Activated T-helper 17 cell treated with anti-CD3 and anti-CD28 coated beads, Interleukin-2, amount 50 U/mL, for 72 hours (primary cell): ENCODE measurements around the gene ICAM1. TPM values are rescaled to one million over a fixed set of nuclear protein-coding genes. Genes with fewer than 3 reads are reported as not detected.
A peak's percentile ranks its signal among the peaks of the same experiment; 100 is the strongest.

Source experiments
- ATAC-seq: fragments of 150-1000 bp; cut with Tn5 transposase; replicated peaks from 2 replicates; pipeline ENCODE4 v1.10.0; 2021; ENCODE audit warnings: mild to moderate bottlenecking, moderate library complexity
- H3K27ac Mint-ChIP-seq: one replicate; pipeline ENCODE4 v1.8.0; 2022; ENCODE audit warnings: mixed read lengths
- H3K27me3 Mint-ChIP-seq: one replicate; pipeline ENCODE4 v1.8.0; 2022; ENCODE audit warnings: mixed read lengths
- H3K36me3 Mint-ChIP-seq: one replicate; pipeline ENCODE4 v1.8.0; 2022; ENCODE audit warnings: low read depth, mild to moderate bottlenecking, mixed read lengths
- H3K4me1 Mint-ChIP-seq: one replicate; pipeline ENCODE4 v1.8.0; 2022; ENCODE audit warnings: mixed read lengths
- H3K4me3 Mint-ChIP-seq: one replicate; pipeline ENCODE4 v1.8.0; 2022; ENCODE audit warnings: mild to moderate bottlenecking, mixed read lengths
- H3K9me3 Mint-ChIP-seq: one replicate; pipeline ENCODE4 v1.8.0; 2022; ENCODE audit warnings: mixed read lengths
- total RNA-seq, 2 donors: library from RNA; stranded (reverse); gene quantifications; one replicate each; pipeline ENCODE4 v1.2.3, GENCODE V29; 2022

The ICAM1 gene, protein sequence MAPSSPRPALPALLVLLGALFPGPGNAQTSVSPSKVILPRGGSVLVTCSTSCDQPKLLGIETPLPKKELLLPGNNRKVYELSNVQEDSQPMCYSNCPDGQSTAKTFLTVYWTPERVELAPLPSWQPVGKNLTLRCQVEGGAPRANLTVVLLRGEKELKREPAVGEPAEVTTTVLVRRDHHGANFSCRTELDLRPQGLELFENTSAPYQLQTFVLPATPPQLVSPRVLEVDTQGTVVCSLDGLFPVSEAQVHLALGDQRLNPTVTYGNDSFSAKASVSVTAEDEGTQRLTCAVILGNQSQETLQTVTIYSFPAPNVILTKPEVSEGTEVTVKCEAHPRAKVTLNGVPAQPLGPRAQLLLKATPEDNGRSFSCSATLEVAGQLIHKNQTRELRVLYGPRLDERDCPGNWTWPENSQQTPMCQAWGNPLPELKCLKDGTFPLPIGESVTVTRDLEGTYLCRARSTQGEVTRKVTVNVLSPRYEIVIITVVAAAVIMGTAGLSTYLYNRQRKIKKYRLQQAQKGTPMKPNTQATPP
- 10 to 100 TPM; 47.8 to 88.5 TPM for total RNA-seq

GRCh38 chr19:10270616-10271394, at the start of gene ICAM1:
Gene ICAM1 (plus strand): TSS chr19:10271120. CDS start chr19:10271160, 40 bp downstream.
- Mint-ChIP-seq H3K27me3 (no peaks in the 10 kb centered on the region), H3K4me3 (peak within 1 kb of the TSS; percentile 89), H3K36me3 (peaks cover 60% of the 10 kb centered on the region), H3K27ac (peak within 1 kb of the TSS; percentile 89), H3K4me1 (peaks cover 10% of the 10 kb centered on the region), H3K9me3 (no peaks in the 10 kb centered on the region)
- peak; percentile 70 for ATAC-seq

DNA sequence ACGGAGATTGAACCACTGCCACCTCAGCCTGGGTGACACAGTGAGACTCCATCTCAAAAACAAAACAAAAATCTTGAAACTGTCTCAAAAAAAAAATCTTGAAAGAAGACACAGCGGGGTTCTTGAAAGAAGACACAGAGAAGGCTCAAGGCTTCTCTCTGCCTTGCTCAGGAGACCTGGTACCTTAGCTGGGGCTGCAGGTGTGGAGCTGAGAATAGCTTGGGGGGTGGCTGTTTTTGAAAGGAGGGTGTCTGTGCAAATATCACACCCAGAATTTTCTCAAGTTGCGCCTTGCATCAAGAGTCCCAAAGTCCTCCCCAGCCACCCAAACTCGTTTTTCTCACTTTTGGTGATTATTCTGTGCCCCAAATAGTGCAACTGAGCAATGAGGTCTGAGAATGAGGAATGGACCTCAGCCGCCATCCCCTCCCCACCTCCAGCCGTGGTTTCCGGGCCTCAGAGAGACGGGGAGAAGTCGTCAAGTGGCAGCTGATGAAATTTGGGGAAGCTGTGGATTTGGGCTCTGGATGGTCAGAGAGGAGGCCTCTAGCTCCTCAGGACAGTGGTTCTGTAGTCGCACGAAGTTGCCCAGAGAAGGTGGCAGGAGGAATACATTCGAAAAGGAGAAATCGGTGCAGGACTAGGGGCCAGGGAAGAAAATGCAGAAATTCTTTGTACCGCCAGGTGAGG, 48.6 kb upstream of the ICAM1 start:
- no peaks in the 10 kb centered on the region for H3K27me3 Mint-ChIP-seq
- peaks cover 4% of the 10 kb centered on the region for H3K4me1 Mint-ChIP-seq
- no peak for ATAC-seq
- no peak overlapping the region for H3K27ac Mint-ChIP-seq
- peaks cover 25% of the 10 kb centered on the region for H3K36me3 Mint-ChIP-seq
- H3K9me3 Mint-ChIP-seq: no peaks in the 10 kb centered on the region
- no peak overlapping the region for H3K4me3 Mint-ChIP-seq

DNA sequence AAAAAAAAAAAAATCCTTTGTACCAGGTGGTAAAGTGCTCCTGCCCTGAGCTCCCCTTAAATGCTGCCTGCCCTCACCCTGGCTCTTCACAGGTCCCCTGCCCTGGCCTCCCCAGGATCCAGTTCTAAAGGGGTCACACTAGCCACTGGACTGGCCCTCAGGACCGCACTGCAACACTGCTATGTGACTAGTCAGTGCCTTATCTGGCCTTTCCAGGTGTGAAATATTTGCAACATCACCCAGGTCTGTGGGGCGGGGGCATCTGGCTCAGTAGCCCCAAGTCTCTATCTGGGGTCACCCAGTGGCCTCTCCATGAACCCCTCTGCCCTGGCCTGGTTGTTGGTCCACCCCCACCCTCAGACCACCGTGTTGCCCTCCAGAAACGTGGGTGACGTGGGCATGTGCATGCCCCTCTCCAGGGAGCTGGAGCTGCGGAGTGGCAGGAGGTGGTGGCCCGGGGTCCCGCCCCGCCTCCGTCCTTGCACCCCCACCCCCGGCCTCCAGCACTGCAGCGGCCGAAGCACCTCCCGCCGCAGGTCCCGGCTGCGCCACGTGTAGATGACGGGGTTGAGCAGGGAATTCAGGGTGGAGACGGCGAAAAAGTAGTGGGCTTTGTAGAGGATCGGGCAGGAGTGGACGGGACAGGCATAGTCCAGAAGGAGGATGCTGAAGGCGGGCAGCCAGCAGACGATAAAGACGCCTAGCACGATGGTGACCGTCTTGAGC, 47.3 kb upstream of the ICAM1 start:
- Mint-ChIP-seq H3K4me3 (no peak overlapping the region), H3K27ac (no peak overlapping the region), H3K27me3 (no peaks in the 10 kb centered on the region), H3K9me3 (no peaks in the 10 kb centered on the region), H3K4me1 (peaks cover 4% of the 10 kb centered on the region), H3K36me3 (peaks cover 25% of the 10 kb centered on the region)
- no peak for ATAC-seq

- Mint-ChIP-seq H3K4me1 (peaks cover 4% of the 10 kb centered on the region), H3K4me3 (no peak overlapping the region), H3K36me3 (peaks cover 25% of the 10 kb centered on the region), H3K27ac (no peak overlapping the region), H3K9me3 (no peaks in the 10 kb centered on the region), H3K27me3 (no peaks in the 10 kb centered on the region)
- ATAC-seq: no peak
These were observed 46.6 kb upstream of the ICAM1 start for GRCh38 chr19:10224337-10224736.

- Mint-ChIP-seq H3K36me3 (peaks cover 25% of the 10 kb centered on the region), H3K4me3 (no peak overlapping the region), H3K27me3 (no peaks in the 10 kb centered on the region), H3K9me3 (no peaks in the 10 kb centered on the region), H3K4me1 (peaks cover 9% of the 10 kb centered on the region), H3K27ac (peak overlapping the region; percentile 65)
- ATAC-seq: no peak
These were observed 44.9 kb upstream of the ICAM1 start for GRCh38 chr19:10226021-10226375.

DNA sequence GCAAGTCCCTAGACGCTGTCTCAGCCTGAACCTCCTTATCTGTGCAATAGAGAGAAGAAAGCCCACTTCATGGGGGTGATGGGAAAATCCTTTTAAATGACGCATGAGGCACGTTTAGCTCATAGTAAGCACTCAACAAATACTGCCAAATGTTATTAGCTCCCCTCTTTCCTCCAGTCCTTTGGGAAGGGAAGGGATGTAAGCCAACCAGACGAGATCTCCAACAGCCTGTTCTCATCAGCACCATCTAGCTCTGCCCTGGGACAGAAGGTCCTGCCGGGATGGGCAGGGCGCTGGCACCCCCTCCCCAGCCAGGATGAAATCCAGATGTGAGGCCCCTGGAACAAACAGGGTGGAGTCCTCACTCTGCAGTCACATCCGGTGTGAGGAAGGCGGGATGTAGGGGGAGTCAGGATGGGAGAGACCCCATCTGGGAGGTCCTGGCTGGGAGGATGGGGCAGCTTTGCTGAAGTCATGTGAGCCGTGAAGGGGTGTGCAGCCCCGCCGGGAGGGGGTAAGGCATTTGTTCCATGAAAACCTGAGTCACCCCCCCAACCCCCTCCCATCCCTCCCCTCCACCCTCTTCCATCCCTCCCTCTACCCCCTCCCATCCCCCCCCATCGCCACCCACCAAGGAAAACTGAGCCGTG, 44.4 kb upstream of the ICAM1 start:
- Mint-ChIP-seq H3K9me3 (no peaks in the 10 kb centered on the region), H3K36me3 (peaks cover 25% of the 10 kb centered on the region), H3K27me3 (no peaks in the 10 kb centered on the region), H3K27ac (peak overlapping the region; percentile 65), H3K4me1 (peaks cover 9% of the 10 kb centered on the region), H3K4me3 (no peak overlapping the region)
- ATAC-seq: no peak

DNA sequence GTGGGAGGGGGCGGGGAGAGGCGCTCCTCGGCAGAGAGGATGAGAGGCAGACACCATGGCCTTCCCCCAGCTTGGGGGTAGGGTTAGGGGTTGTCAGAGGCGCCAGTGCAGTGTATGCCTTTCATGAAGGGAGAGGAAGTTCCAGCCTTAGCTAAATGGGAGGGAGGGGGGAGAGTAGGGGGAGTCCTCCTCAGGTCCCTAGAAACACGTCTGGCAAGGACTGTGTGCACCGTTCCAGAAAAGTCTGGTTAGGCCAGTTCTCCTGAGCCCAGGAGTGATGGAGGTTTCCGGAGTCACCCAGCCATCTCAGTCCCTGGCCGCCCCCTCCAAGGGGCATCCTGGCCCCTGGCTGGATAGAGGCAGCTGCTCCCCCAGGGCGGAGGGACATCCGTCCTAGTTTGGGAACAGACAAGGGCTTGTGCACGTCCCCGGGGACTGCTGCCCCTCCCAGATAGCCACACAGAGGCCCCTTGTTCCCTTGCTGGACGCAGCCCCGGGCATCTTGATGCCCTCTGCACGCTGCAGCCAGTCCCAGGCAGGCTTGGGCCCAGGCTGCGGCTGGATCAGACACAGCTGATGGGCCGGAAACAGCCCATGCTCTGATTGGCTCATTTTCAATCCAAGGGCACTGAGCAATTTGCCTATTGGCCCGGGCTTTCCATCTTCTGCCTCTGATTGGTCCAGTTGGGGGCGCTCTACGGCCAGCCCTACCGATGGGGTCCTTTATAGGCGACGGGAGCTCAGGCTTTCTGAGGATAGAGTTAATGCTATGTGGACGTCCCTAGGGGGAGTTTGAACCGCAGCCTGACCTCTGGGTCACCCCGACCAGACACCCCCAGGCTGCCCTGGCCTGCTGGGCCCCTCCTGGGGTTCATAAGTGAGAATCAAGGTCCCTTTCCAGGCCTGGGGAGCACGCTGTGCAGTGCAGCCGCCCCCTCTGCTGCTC, 43.6 kb upstream of the ICAM1 start:
- no peak overlapping the region for H3K27ac Mint-ChIP-seq

DNA sequence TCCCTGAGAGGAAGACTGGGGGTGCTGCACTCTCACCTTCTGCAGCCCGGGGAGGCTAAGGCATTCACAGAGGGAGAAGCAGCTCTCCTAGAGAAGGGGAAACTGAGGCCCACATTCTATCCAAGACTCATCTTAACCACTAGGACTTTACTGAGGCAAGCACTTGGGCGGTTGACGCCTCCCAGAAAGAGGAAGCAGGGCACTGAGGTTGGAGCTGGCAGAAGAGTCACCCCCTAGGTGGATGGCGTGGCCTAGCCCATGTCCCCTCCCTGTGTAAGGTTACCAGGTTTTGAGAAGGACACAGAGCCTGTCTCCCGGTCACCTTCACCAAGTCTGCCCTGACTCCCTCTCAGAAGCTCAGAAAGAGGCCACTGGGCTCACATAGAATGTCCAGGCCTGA, 42.5 kb upstream of the ICAM1 start:
- no peaks in the 10 kb centered on the region for H3K27me3 Mint-ChIP-seq
- H3K36me3 Mint-ChIP-seq: peaks cover 14% of the 10 kb centered on the region
- H3K4me1 Mint-ChIP-seq: peaks cover 9% of the 10 kb centered on the region
- H3K9me3 Mint-ChIP-seq: no peaks in the 10 kb centered on the region
- ATAC-seq: no peak
- H3K4me3 Mint-ChIP-seq: no peak overlapping the region
- H3K27ac Mint-ChIP-seq: no peak overlapping the region

More for the DNA sequence above, 43.6 kb upstream of the ICAM1 start:
- Mint-ChIP-seq H3K4me3 (no peak overlapping the region), H3K9me3 (no peaks in the 10 kb centered on the region), H3K4me1 (peaks cover 9% of the 10 kb centered on the region), H3K27me3 (no peaks in the 10 kb centered on the region), H3K36me3 (peaks cover 20% of the 10 kb centered on the region)
- no peak for ATAC-seq

GRCh38 chr19:10228920-10229319, 42.0 kb upstream of the ICAM1 start:
- H3K4me1 Mint-ChIP-seq: peaks cover 8% of the 10 kb centered on the region
- no peak overlapping the region for H3K27ac Mint-ChIP-seq
- H3K36me3 Mint-ChIP-seq: peaks cover 9% of the 10 kb centered on the region
- no peaks in the 10 kb centered on the region for H3K9me3 Mint-ChIP-seq
- peak overlapping the region; percentile 85 for H3K4me3 Mint-ChIP-seq
- no peaks in the 10 kb centered on the region for H3K27me3 Mint-ChIP-seq
- ATAC-seq: no peak

- Mint-ChIP-seq H3K4me1 (peaks cover 5% of the 10 kb centered on the region), H3K27me3 (no peaks in the 10 kb centered on the region), H3K36me3 (no peaks in the 10 kb centered on the region), H3K27ac (peak overlapping the region; percentile 54), H3K9me3 (no peaks in the 10 kb centered on the region), H3K4me3 (peak overlapping the region; percentile 85)
- ATAC-seq: peak; percentile 72
These were observed 40.6 kb upstream of the ICAM1 start for GRCh38 chr19:10230173-10230860.

GRCh38 chr19:10230861-10231611, 39.9 kb upstream of the ICAM1 start, which contains the start of gene S1PR2:
Gene S1PR2 (minus strand): TSS chr19:10231331. CDS start chr19:10224905, 6,426 bp downstream.
- H3K27me3 Mint-ChIP-seq: no peaks in the 10 kb centered on the region
- peak within 1 kb of the TSS; percentile 85 for H3K4me3 Mint-ChIP-seq
- no peaks in the 10 kb centered on the region for H3K9me3 Mint-ChIP-seq
- peak; percentile 61 for ATAC-seq
- no peaks in the 10 kb centered on the region for H3K36me3 Mint-ChIP-seq
- H3K4me1 Mint-ChIP-seq: peaks cover 6% of the 10 kb centered on the region
- peak within 1 kb of the TSS; percentile 54 for H3K27ac Mint-ChIP-seq
